HG03571 (cell line): Measurements from ENCODE around the gene TMEM260.

Experiments used
- ATAC-seq: cut with Tn5 transposase; IDR thresholded peaks from one replicate; pipeline ENCODE4 v1.9.1; 2021; ENCODE audit not compliant: unreplicated experiment

Gene TMEM260

DNA sequence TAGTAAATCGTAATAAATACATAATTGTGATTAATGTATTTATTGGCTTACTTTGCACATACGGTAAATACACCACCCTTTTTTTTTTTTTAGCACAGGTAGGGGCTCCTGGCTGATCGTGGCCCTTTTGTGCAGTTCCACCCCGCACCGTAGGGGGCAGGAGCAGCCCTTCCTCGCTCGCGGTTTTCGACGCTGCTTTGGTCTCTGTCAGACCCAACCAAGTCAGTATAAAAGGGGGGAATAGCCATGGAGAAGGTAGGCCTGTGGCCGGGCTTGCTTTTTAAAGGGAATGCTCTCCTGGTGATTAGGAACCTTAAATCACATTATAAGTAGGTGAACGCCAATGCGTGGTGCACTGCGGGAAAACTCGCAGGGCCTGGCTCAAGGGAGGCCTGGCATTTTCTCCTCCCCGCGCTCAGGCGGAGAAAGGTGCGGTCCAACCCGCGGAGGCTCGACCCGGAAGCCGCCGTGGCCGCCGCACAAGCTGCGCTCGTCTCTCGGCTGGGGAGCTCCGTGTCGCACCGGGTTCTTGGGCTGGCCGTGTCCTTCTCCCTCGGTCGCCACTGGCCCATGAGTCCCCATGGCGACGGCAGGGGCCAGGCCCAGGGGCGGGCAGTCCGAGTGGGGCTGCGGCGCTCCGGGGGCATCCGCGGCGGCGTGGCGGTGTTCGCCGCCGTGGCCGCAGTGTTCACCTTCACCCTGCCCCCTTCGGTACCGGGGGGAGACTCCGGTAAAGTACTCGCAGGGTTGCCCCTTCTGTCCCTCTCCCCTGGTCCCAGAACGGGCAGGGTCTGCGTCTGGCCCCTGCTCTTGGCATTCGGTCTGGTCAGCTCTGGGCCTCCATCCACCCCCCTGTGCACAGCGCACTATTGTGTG is at the start of gene TMEM260:
Gene TMEM260 (plus strand): TSS at position 454 of the 876 bp plus-strand sequence. CDS start 117 bp downstream, at position 571.
- ATAC-seq = peak; percentile 90

DNA sequence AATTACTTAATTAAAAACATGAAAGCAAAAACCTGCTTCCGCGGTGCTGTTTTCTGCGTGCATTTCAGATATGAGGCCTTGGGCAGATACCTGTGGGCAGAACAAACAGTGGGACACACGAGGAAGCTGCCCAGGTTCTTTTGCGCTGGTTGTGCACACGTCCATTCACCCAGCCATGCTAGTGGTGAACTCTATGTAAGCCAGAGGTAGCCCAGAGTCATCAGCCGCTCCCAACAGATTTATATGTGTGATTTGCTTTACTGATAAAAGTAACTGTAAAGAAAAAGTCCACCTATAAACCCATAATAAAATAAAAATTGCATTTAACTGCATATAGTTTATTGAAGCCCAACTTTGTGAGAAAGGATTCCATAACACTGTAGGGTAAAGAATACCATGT is 47.1 kb upstream of the TMEM260 start:
- no peak for ATAC-seq

DNA sequence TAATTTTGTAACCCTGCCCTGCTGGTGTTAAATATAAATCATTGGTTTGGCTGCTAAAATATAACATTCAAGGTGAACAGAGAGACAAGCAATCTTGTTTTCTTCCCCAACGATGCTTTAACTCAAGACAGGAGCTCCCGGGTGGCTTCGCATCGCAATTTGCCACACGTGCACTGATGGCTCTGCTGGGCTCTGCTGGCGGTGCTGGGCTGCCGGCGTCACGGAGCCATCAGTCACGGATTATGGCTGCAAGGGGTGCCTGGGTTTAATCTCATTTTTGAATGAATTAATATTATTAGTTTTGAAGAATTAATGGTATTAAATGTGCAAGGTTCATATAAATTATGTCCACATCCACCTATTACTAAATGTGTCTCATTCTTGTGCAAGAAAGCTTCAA is 44.9 kb upstream of the TMEM260 start:
- no peak for ATAC-seq

DNA sequence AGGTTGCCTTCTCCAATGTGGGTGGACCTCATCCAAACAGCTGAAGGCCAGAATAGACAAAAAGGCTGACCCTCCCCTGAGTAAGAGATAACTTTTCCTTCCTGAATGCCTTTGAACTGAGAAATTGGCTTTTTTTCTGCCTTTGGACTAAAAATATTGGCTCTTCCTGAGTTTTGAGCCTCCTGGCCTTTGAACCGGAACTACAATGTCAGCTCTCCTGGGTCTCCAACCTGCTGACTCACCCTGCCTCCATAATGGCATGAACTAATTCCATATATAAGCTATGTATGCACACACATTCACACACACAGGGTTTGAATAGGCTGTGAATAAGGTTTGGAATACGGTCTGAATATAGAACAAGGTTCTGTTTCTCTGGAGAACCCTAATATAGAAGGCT is 39.7 kb upstream of the TMEM260 start:
- ATAC-seq = no peak

DNA sequence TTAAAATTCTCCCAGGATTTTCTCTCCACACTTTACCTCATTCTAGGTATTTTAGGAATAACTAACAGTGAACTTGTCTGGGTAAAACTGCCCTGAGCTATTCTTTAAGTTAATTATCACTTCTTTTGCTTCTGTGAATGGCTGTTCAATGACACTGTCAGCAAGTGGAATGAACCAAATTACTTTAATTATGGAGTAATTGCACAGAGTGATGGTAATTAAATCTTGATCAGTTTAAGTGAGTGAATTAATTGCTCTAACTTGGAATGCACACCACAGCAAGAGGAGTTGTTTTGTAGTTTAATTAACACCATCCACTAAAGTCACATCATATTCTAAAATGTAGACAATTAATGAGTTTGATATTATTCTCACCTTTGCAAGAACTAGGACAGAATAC is 36.2 kb upstream of the TMEM260 start:
- no peak for ATAC-seq

DNA sequence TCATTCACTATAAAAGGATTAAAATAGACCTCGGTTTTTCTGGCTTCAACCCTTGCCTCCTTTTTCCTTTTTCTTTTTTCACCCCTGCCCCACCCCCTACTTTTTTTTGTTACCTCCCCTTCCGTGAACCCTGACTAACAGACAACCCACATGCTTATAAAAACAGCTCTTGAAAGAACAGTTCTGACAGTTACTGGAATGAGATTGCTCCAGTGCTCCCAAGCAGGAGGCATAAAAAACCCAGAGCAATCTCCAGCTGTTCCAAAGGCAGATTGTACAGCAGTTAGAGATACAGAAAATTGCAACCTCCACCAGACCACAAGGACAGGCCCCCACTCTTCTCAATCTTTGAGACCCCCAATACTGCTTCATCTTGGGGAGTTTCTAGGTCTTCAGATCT is 29.9 kb upstream of the TMEM260 start:
- no peak for ATAC-seq

DNA sequence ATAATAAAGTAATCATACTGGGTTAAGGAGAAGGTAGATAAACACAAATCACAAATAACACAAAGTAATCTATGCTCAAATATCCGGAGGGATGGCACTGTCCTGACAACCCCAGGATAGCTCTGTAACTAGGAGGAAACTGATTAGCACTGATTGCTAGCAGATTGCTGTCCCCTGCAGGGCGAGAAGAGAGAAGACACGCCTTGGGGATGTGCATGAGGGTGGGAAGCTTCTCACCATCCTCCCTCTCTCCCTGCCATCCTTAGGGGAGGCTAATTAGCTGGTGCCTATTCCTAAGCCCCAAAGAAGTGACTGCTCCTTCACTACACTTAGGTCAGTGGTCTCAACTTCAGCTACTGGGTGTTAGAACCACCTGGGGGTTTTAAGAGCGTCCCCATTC is 27.0 kb upstream of the TMEM260 start:
- ATAC-seq = no peak

DNA sequence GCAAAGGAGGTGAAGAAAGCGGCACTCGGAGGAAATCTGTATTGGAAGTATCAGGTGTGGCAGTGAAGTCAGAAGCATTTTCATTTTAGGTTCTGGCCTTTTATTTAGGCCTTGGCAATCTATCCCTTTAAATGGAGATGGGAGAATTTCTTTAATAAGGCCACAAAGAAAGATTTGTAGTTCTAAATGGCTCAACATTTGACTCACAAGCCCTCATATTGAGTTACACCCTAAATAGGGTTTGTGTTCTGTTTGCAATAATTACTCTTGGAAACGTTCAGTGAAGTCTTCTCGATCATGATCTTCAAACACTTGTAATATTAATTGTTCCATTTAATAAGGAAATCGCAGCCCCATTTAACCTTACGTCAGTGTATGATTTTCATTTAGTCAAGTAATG is 25.3 kb upstream of the TMEM260 start:
- ATAC-seq = no peak

DNA sequence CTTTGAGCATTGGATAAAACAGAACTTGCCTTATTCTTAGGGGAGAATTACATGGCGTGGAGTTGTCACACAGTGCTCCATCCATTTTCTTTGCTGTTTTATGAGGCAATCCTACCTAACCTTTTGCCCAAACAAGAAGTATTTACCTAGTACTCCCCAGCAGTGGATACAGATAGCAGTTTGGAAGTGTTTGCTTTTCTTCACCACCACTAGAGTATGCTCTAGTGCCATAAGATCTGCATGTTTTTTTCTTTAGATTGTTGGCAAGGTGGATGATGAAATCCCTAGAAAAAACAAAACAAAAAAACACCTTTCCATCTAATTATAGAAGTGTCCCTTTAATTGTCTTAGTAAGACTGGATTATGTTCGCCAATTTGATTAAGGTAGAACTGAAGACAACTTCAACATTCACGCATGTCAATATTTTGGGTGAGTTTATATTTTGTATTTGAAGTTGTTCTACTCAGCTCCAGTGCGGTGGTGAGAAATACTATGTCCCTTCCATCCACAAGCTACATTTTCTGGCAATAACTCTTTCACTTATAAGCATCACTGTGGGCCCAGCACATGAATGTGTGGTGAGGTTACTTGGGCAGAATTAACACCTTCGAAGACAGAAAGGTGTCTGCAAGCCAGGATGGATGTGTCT is 23.6 kb upstream of the TMEM260 start:
- ATAC-seq = no peak

DNA sequence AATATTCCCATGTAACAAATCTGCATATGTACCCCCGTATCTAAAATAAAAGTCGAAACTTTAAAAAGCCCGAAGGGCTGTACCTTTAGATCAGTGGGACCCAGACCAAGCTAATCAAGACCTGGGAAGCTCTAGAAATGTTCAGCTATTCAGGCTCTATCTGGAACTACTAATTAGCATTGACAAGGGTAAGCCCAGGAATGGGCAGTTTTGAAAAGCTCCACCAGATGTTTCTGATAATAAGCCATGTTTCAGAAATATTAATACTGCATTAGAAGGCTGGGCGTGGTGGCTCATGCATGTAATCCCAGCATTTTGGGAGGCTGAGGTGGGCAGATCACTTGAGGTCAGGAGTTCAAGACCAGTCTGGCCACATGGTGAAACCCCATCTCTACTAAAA is 20.4 kb upstream of the TMEM260 start:
- ATAC-seq = no peak

DNA sequence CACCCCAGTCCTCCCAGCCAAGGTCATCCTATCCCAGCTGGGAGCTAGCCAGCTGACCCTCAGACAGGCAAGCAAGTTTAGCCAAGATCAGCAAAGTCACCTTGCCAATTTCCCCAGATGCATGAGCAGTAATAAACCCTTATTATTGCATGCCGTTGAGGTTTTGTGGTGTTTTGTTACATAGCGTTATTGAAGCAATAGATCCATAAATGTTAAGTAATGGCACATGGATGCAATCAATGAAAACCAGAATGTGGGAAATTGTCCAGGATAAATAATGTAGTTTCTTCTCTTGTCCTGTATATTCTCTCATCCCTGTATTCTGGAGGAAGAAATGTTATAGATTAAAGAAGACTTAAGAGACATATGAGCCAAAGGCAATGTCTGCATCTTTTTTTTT is 18.0 kb upstream of the TMEM260 start:
- ATAC-seq = no peak

DNA sequence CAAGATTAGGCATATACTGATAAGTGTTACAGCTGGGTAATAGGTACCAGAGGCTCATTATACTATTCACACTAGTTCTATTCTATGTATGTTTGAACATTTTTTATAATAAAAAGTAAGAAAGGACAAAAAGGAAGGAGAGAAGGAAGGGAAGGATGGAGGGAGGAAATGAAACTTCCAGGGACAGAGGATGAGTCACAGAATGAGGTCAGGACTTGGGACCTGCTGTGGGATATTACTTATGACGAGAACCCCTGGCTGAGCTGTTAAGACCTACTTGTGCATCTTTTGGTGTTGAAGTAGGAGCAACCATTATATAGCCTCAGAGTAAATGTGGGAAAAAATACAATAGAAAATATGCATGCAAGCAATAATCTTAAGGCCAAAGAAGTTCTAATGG is 16.7 kb upstream of the TMEM260 start:
- no peak for ATAC-seq

DNA sequence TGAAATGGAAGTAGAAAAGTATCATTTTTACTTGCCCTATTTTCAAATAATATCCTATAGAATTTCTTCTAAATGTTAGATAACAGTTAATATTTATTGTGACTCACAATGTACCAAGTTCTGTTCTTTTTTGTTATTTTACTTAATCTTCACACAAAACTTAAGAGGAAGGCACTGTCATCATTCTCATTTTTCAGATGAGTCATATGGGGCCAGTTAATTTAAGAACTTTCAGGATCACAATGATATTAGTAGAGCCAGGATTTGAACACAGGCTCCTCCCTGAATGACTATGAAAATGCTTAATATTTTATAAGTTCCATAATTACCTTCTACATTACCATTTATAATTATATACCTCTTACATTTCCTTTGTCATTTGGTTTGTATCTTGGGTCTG is 10.4 kb upstream of the TMEM260 start:
- ATAC-seq = no peak

DNA sequence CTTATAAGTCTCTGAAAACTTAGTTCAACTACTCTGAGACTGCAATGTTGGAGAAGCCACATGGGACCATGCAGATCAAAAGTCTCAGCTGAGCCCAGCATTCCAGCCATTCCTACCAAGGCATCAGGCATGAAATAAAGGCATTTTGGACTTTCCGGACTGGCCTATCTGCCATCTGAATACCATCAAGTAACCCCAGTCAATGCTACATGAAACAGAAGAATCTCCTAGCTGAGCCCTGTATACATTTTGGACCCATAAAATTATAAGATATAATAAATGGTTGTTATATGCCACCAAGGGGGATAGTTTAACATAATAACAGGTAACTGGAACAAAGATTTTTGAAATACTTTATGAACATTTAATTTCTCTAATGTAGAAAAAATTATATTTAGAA is 9.3 kb upstream of the TMEM260 start:
- ATAC-seq = no peak

DNA sequence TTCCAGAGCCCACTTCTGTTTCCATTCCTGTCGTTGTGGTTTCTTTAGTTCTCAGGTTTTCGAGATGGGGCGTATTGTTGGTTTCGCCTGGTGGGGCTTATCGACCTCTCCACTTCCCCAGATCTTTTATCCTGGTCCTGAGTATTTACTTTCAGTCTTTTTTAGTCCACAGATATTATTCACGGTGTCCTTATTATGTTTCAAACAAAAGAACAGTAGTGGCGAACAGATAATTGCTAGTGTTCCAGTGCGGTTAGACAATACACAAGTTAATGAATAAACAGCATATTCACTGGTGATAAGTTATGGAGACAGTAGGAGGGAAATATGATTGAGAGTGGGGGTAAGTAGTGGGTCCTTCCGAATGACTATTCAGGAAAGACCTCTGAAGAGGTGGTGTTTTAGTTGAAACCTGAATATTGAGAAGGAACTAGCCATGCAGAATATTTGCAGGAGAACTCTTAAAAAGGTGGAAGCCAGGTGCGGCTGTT is 668 bp downstream of the TMEM260 start:
- ATAC-seq = no peak

DNA sequence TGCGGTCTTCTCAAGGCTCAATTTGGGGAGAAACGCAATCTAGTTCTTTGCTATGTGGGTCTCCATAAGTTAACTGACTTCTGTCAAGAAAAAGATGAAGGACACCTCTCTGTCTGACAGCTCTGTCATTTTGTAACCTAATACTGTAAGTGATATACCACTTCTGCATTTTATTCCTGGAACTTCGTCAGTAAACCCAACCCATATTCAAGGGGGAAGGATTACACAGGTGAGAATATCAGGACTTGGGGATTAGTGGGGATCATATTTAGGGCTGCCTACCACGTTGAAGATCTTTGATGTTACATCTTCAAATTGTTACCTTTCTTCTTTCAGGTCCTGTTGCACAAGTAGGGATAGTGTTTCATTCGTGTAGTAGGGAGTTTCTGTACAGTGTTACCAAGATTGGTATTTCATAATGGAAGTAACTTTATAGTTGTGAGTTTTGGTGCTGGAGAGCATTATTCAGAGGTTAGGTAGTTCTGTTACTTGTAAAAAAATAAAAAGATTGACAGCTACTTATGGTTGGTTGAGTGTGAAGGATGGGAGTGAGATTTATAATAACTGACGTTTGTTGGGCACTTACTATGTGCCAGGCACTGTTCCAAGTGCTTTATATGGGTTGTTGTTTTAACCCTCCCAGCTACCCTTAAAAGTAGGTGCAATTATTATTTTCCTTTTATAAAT is 1.6 kb downstream of the TMEM260 start:
- no peak for ATAC-seq

DNA sequence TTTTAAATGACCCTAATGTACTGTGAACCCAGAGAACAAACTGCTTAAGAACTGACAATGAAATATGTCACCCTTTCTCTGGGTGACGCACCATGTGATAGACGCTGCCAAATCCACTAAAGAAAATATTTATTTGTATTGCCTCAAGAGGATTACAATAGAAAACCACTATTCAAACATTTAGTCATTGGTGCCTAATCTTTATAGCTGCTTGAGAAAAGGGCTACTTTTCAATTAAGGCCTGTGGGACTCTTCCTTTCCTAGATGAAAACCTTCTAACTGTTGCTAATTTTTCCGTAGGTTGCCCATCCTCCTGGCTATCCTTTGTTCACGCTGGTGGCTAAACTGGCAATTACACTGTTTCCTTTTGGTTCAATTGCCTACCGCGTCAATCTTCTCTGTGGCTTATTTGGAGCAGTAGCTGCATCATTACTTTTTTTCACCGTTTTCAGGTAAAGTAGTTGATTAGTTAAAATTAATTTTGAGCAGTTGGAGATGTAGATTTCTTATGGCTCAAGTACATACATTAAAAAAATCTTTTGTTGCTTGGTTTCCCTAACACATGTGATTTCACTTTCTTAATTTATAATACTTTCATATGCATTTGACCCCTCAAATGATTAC is 6.0 kb downstream of the TMEM260 start:
- ATAC-seq = no peak

DNA sequence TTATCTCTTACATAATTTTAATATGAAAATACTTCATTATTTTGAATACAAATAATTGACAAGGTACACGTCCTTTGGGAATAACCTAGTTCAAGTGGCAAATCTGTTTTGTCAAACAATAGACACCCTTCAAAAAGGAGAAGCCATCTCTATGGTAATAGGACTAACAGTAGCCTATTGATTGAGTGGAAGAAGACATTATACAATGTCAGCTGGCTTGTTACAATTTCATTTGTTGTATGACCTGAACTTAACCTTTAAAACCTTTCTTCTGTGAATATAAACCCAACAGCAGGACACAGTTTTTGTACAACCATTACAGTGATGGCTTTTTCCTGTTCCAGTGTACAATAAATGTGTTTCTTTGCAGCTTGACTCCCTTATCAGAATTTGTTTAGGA is 8.1 kb downstream of the TMEM260 start:
- no peak for ATAC-seq

DNA sequence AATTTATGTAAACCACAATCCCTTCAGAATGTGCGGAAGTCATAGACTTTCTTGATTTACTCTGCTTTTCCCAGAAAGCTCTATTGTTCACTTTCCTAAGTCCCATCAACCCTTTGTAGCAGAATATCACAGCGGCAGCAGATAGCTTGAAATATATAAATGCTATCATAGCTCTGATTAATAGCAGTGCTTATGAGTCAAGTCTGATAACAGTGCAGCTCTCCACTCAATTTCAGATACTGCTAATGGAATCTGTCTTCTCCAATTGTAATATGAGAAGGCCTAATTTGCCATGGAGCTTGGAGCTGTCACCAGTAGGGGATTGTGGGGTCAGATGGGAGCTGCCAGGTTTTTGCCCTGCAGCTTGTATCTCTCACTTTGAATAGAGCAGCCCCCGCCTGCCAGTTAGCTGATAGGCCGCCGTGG is 10.9 kb downstream of the TMEM260 start:
- ATAC-seq = no peak

DNA sequence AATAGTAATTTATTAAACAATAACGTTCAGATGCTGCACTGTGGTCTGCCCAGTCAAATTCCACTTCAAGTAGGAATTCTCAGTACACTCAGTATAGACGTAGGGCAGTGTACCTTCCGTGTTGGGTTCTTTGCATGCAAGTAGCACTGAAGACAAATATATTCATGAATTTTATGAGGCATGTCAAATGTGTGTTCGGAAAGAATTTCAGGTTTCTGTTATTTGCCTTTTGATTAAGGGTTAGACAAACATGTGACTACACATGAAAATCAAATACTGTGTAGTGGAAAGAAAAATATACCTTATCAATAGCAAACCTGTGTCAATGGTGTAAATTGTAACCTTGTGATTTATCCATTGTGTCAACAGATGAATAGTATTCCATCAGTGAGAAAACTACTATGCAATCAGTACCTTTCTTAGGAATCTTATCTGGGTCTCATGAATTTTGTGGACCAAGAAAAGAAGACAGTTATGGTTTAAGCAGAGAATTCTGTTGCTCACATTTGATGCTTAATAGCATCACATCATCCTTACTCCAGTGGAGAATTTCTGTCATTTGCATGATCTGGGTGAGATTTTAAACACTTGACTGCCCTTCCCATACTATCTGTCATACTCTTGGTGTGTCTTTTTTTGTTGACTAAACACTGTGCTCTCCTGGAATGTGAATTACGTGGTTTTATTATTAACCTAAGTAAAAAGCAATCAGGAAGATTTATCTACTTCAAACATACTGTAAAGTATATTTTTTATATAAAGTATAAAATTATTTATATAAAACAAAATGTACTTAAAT is 13.3 kb downstream of the TMEM260 start:
- no peak for ATAC-seq

DNA sequence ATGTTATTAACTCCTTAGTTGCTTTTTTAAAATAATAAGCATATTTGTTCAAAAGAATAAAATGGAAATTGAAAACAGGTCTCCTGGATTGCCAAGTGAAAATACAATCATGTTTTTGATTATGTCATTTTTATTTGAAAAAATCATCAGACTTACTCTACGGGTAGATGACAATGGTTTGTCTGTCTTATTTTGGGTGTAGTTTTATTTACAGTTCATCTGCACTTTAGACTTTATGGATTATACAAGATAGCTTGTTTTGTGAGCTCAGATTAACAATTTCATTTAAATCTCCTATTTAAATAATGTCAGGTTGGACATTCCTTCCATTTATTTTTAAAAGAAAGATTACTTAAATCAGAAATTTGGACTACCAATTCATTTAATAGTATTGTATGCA is 14.8 kb downstream of the TMEM260 start:
- no peak for ATAC-seq
